Skeletal muscle satellite cell (primary cell): ENCODE measurements around the gene CTU2.

Source experiments
- H3K27me3 ChIP-seq: 2 replicates; pipeline ENCODE4 v1.7.0; 2013; ENCODE audit warnings: low read length; ENCODE audit not compliant: control insufficient read depth, insufficient read depth
- H3K36me3 ChIP-seq: 2 replicates; pipeline ENCODE4 v1.7.0; 2013; ENCODE audit warnings: mild to moderate bottlenecking, control low read depth, low read length; ENCODE audit not compliant: insufficient read depth
- H3K4me1 ChIP-seq: 2 replicates; pipeline ENCODE4 v1.7.0; 2013; ENCODE audit warnings: low read length; ENCODE audit not compliant: control insufficient read depth, insufficient read depth
- H3K4me2 ChIP-seq: 2 replicates; pipeline ENCODE4 v1.7.0; 2013; ENCODE audit warnings: mild to moderate bottlenecking, low read length
- H3K4me3 ChIP-seq: 2 replicates; pipeline ENCODE4 v1.7.0; 2013; ENCODE audit warnings: low read length
- H3K9ac ChIP-seq: 2 replicates; pipeline ENCODE4 v1.7.0; 2013; ENCODE audit warnings: mild to moderate bottlenecking, low read depth, low read length, moderate library complexity
- H3K9me3 ChIP-seq: replicated peaks from 2 replicates; pipeline ENCODE4 v1.7.0; 2013; ENCODE audit warnings: mild to moderate bottlenecking, control low read depth, low read length

The CTU2 gene

GRCh38 chr16:88746506-88746905, 40.2 kb downstream of the CTU2 start:
- Histone ChIP-seq H3K4me1 (peaks cover 8% of the 10 kb centered on the region), H3K27me3 (no peaks in the 10 kb centered on the region), H3K4me2 (no peak overlapping the region), H3K36me3 (peaks cover 32% of the 10 kb centered on the region), H3K4me3 (no peak overlapping the region), H3K9me3 (no peaks in the 10 kb centered on the region), H3K9ac (no peak overlapping the region)

GRCh38 chr16:88747588-88748301, 41.4 kb downstream of the CTU2 start:
- Histone ChIP-seq H3K27me3 (no peaks in the 10 kb centered on the region), H3K9me3 (no peaks in the 10 kb centered on the region), H3K4me1 (peaks cover 8% of the 10 kb centered on the region), H3K9ac (no peak overlapping the region), H3K4me2 (no peak overlapping the region), H3K36me3 (peaks cover 31% of the 10 kb centered on the region), H3K4me3 (no peak overlapping the region)

- H3K9me3 ChIP-seq = no peaks in the 10 kb centered on the region
Measured at GRCh38 chr16:88748364-88748763, 42.1 kb downstream of the CTU2 start.

GRCh38 chr16:88749358-88749757, 43.1 kb downstream of the CTU2 start:
- Histone ChIP-seq H3K4me1 (peaks cover 18% of the 10 kb centered on the region), H3K36me3 (peaks cover 27% of the 10 kb centered on the region), H3K9ac (no peak overlapping the region), H3K9me3 (no peaks in the 10 kb centered on the region), H3K4me2 (no peak overlapping the region), H3K27me3 (no peaks in the 10 kb centered on the region), H3K4me3 (no peak overlapping the region)

More at GRCh38 chr16:88748364-88748763, 42.1 kb downstream of the CTU2 start:
- Histone ChIP-seq H3K4me3 (no peak overlapping the region), H3K4me1 (peaks cover 8% of the 10 kb centered on the region), H3K27me3 (no peaks in the 10 kb centered on the region), H3K4me2 (no peak overlapping the region), H3K36me3 (peaks cover 27% of the 10 kb centered on the region), H3K9ac (no peak overlapping the region)

DNA sequence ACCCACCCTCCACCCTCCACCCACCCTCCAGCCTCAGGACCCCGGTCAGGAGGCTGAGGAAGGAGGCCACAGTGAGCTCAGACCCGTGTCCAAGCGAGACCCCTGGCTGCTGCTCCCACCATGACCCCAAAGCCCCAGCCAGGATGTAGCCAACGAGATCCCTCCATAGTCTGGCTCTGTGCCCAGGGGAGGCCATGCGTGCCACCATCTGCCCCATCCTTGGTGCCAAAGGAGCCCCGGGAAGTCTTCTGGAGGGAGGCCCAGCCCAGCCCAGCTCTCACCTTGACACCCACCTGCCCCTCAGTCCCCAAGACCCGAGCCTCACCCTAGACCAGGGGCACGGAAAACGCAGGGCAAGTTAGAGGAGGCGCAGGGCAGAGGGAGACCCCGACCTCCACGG, 44.6 kb downstream of the CTU2 start:
- H3K36me3 ChIP-seq = peaks cover 27% of the 10 kb centered on the region
- no peaks in the 10 kb centered on the region for H3K27me3 ChIP-seq
- H3K9ac ChIP-seq = no peak overlapping the region
- H3K4me1 ChIP-seq = peaks cover 33% of the 10 kb centered on the region
- H3K4me3 ChIP-seq = no peak overlapping the region
- no peaks in the 10 kb centered on the region for H3K9me3 ChIP-seq
- no peak overlapping the region for H3K4me2 ChIP-seq

DNA sequence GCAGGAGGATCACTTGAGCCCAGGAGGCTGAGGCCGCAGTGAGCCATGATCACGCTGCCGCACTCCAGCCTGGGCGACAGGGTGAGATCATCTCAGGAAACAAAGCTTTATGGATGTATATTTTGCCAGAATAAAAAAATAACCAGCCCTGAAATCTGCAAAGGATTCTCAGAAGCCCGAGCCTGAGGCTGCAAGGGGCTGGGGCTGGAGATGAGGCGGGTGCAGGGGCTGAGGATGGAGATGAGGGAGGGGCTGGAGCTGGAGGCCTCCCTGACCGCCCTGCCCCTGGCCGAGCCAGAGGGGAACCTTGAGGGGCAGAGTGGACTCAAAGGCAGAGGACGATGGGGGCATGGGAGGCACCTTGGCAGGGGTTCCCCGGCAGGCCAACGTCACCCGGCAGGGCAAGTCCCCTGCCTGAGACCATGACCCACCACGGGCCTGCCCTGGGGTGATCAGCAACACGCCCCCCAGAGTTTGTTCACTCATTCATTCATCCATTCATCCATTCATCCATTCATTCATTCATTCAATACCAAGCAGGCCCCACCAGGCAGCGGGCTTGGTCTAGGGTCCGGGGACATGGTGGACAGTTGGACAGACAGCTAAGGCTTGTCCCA, 46.2 kb downstream of the CTU2 start:
- peaks cover 28% of the 10 kb centered on the region for H3K4me1 ChIP-seq
- no peaks in the 10 kb centered on the region for H3K27me3 ChIP-seq
- peaks cover 23% of the 10 kb centered on the region for H3K36me3 ChIP-seq
- H3K9me3 ChIP-seq = no peaks in the 10 kb centered on the region
- no peak overlapping the region for H3K9ac ChIP-seq
- H3K4me3 ChIP-seq = no peak overlapping the region
- H3K4me2 ChIP-seq = no peak overlapping the region

GRCh38 chr16:88753191-88753590, 46.9 kb downstream of the CTU2 start:
- H3K9ac ChIP-seq = no peak overlapping the region
- peaks cover 21% of the 10 kb centered on the region for H3K36me3 ChIP-seq
- H3K4me1 ChIP-seq = peaks cover 33% of the 10 kb centered on the region
- no peak overlapping the region for H3K4me2 ChIP-seq
- H3K4me3 ChIP-seq = no peak overlapping the region
- no peaks in the 10 kb centered on the region for H3K27me3 ChIP-seq
- no peaks in the 10 kb centered on the region for H3K9me3 ChIP-seq

GRCh38 chr16:88753602-88754001, 47.3 kb downstream of the CTU2 start:
- Histone ChIP-seq H3K27me3 (no peaks in the 10 kb centered on the region), H3K4me1 (peaks cover 37% of the 10 kb centered on the region), H3K4me2 (no peak overlapping the region), H3K4me3 (no peak overlapping the region), H3K36me3 (peaks cover 22% of the 10 kb centered on the region), H3K9ac (no peak overlapping the region), H3K9me3 (no peaks in the 10 kb centered on the region)

DNA sequence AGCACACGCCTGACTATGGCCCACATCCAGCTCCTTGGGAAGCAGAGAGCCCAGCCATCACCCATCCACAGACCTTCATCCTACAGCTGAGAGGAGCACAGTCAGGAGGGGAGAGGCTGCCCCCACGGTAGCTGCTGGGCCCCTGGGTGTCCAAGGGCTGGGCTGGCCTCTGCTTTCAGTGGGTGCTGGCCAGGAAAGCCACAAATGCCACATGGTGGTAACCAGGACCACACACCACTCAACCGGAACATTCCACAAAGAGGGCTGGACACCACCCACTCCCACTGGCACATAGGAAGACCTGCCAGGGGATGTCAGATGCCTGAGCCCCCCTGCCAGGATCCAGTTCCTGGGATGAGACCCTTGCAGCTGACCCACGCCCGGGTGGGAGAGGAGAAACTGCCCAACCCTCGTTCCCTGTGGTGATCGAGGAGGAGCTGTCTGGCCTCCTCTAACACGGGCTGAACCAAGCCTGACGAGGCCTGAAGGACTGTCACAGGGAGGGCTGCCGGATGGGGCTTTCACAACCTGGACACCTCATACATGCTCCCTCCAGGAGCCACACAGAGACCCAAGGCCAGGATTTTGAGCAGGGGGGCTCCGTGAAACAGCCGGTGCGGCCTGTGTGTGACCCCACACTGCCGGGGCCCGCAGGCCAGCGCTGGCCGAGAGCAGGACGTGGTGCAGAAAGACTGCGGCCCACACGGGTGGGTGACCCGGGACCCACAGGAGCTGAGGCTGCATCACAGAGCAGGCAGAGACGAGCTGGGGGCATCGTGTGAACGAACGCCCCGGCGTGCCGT, 48.0 kb downstream of the CTU2 start:
- H3K9me3 ChIP-seq = no peaks in the 10 kb centered on the region
- peaks cover 26% of the 10 kb centered on the region for H3K36me3 ChIP-seq
- peak overlapping the region; percentile 50 for H3K4me2 ChIP-seq
- H3K4me1 ChIP-seq = peaks cover 44% of the 10 kb centered on the region
- H3K9ac ChIP-seq = no peak overlapping the region
- no peak overlapping the region for H3K4me3 ChIP-seq
- H3K27me3 ChIP-seq = no peaks in the 10 kb centered on the region

- Histone ChIP-seq H3K36me3 (peaks cover 26% of the 10 kb centered on the region), H3K27me3 (no peaks in the 10 kb centered on the region), H3K4me1 (peaks cover 52% of the 10 kb centered on the region), H3K9ac (peak overlapping the region; percentile 24), H3K9me3 (no peaks in the 10 kb centered on the region), H3K4me3 (no peak overlapping the region), H3K4me2 (peak overlapping the region; percentile 50)
Measured at GRCh38 chr16:88754912-88755744, 48.8 kb downstream of the CTU2 start.
